Fibroblast of pulmonary artery (primary cell): ENCODE data around the gene LCLAT1.

ENCODE experiments used
- DNase-seq: peaks from one replicate; pipeline ENCODE4 v3.0.0-alpha.2; 2010; ENCODE audit warnings: low read depth
- H3K4me3 ChIP-seq: replicated peaks from 2 replicates; pipeline ENCODE4 v1.5.1; 2011; ENCODE audit warnings: low read depth, mild to moderate bottlenecking, control low read depth, low read length, moderate library complexity
- TF ChIP-seq, protein P1 (sequence below): IDR thresholded peaks from 2 replicates; pipeline ENCODE4 v1.5.1; 2011; ENCODE audit warnings: mild to moderate bottlenecking, control low read depth, low read length, inconsistent platforms; ENCODE audit errors: missing control alignments

Gene LCLAT1

DNA sequence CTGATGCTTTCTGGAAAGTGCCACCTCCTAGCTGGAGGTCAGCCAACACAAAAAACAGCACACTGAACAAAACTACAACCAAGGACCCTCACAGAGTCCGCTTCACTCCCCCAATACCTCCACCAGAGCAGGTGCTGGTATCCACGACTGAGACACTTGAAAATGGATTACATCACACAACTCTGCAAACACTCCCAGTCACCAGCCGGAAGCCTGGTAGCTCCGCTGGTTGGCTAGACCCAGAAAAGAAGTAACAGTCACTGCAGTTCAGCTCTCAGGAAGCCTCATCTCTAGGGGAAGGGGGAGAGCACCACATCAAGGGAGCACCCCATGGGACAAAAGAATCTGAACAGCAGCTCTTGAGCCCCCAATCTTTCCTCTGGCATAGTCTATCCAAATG is 175.4 kb downstream of the LCLAT1 start:
- TF ChIP-seq, protein P1, sequence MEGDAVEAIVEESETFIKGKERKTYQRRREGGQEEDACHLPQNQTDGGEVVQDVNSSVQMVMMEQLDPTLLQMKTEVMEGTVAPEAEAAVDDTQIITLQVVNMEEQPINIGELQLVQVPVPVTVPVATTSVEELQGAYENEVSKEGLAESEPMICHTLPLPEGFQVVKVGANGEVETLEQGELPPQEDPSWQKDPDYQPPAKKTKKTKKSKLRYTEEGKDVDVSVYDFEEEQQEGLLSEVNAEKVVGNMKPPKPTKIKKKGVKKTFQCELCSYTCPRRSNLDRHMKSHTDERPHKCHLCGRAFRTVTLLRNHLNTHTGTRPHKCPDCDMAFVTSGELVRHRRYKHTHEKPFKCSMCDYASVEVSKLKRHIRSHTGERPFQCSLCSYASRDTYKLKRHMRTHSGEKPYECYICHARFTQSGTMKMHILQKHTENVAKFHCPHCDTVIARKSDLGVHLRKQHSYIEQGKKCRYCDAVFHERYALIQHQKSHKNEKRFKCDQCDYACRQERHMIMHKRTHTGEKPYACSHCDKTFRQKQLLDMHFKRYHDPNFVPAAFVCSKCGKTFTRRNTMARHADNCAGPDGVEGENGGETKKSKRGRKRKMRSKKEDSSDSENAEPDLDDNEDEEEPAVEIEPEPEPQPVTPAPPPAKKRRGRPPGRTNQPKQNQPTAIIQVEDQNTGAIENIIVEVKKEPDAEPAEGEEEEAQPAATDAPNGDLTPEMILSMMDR = no peak

DNA sequence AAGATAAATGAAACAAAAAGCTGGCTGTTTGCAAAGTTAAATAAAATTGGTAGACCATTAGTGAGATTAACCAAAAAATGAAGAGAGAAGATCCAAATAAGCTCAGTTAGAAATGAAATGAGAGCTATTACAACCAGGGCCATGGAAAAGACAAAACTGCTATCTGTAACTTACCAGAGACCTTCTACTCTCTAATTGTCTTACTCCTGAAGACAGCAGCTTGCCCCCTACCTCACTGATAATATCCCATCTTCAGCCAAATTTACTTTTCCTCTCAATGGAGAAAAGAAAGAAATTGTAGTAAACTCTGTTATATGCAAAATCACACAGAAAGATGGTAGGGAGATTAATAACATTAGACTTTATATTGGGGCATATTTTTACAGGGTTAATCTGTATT is 178.2 kb downstream of the LCLAT1 start:
- no peak for DNase-seq
- H3K4me3 ChIP-seq = no peak overlapping the region
- TF ChIP-seq, protein P1 = no peak

More for the DNA sequence above, 175.4 kb downstream of the LCLAT1 start:
- no peak for DNase-seq
- H3K4me3 ChIP-seq = no peak overlapping the region

DNA sequence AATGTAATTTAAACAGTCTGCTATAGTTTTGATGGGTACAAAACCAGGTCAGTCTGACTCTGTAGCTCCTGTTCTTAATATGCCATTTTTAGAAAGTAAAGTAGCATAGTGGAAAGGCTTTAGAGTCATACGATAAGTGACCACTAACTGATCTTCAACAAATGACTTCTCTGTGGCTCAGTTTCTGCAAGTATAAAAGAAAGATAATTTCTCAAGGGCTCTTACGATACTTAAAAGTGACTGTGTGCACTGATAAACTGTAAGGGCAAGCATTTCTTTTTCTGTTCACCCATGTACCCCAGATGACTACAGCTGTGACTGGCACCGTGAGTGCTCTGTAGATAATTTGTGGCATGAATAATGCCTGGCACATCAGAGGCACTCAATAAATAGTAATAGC is 178.7 kb downstream of the LCLAT1 start:
- DNase-seq = no peak
- H3K4me3 ChIP-seq = no peak overlapping the region
- TF ChIP-seq, protein P1 = no peak

DNA sequence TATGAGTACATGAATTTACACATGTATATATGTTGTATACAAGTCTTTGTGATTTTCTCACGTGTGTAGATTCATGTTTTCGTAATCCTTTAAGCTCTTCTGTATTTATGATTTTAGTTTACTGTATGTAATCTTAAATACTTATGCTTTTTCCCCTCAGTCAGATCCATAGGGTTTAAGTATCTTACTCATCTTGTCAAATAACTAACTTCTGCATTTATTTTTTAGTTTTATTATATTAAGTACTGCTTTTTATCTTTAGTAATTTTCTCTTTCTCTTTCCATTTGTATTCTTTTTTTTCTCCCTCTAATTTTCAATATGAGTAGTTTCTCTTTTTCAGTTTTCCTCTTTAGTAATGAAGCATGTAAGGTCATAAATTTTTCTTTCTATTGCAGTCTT is 179.4 kb downstream of the LCLAT1 start:
- TF ChIP-seq, protein P1 = no peak
- no peak overlapping the region for H3K4me3 ChIP-seq
- DNase-seq = no peak

DNA sequence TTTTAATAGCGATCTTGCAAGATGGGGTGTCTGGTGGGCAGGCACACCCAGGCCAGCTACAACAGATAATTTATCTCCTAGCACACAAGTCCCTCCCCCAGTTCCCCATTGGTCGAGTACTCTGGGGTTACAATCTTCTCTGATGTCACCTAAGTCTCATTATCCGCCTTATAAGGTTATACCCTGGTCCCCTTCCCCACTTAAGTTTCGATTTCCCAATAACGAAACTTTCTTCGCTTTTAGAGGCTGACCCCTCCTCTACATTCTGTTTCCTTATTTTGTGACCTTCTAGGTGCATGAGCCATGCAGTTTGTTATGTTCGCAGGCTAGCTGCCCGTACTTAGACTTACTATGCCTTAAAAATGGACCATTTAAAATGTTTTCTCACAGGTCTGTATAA is 180.1 kb downstream of the LCLAT1 start:
- TF ChIP-seq, protein P1 = no peak
- DNase-seq = no peak
- H3K4me3 ChIP-seq = no peak overlapping the region

DNA sequence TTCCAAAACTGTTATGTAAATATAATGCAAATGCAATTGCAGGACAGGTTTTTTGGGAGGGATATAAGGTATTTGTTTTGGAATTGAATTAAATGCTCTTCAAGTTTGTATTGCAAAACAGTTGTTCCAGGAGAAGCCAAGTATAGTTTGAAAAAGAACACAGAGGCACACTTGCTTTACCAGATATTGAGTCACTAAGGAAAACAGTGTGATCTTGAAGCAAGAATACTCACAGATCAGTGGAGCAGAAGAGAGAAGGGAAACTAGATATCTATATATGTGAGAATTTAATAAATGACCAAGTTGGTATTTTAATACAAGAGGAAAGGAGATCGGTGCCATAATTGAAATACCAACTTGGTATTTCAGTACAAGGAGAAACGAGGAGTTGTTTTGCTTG is 181.3 kb downstream of the LCLAT1 start:
- TF ChIP-seq, protein P1 = no peak
- no peak overlapping the region for H3K4me3 ChIP-seq
- peak; percentile 44 for DNase-seq

DNA sequence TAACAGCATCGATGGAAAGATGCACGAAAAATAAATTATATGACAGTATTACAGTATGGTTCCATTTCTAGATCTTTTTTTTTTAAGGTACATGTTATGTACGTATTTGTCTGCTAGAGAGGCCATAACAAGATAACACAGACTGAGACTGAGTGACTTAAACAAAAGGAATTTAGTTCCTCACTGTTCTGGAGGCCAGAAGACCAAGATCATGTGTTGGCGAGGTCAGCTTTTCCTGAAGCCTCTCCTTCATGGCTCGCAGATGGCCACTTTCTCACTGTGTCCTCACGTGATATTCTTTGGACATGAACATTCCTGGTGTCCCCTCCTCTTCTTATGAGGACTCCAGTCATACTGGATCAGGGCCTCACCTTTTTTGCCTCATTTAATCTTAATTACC is 182.8 kb downstream of the LCLAT1 start:
- TF ChIP-seq, protein P1 = no peak
- H3K4me3 ChIP-seq = no peak overlapping the region
- DNase-seq = peak; percentile 74
